Measurements from ENCODE around the gene PLOD3.
"Not testable (repeated sequence)": the region's sequence is repeated elsewhere in the genome, so short reads cannot be mapped to it uniquely, and the experiment has no call there.

Gene PLOD3, protein sequence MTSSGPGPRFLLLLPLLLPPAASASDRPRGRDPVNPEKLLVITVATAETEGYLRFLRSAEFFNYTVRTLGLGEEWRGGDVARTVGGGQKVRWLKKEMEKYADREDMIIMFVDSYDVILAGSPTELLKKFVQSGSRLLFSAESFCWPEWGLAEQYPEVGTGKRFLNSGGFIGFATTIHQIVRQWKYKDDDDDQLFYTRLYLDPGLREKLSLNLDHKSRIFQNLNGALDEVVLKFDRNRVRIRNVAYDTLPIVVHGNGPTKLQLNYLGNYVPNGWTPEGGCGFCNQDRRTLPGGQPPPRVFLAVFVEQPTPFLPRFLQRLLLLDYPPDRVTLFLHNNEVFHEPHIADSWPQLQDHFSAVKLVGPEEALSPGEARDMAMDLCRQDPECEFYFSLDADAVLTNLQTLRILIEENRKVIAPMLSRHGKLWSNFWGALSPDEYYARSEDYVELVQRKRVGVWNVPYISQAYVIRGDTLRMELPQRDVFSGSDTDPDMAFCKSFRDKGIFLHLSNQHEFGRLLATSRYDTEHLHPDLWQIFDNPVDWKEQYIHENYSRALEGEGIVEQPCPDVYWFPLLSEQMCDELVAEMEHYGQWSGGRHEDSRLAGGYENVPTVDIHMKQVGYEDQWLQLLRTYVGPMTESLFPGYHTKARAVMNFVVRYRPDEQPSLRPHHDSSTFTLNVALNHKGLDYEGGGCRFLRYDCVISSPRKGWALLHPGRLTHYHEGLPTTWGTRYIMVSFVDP

DNA sequence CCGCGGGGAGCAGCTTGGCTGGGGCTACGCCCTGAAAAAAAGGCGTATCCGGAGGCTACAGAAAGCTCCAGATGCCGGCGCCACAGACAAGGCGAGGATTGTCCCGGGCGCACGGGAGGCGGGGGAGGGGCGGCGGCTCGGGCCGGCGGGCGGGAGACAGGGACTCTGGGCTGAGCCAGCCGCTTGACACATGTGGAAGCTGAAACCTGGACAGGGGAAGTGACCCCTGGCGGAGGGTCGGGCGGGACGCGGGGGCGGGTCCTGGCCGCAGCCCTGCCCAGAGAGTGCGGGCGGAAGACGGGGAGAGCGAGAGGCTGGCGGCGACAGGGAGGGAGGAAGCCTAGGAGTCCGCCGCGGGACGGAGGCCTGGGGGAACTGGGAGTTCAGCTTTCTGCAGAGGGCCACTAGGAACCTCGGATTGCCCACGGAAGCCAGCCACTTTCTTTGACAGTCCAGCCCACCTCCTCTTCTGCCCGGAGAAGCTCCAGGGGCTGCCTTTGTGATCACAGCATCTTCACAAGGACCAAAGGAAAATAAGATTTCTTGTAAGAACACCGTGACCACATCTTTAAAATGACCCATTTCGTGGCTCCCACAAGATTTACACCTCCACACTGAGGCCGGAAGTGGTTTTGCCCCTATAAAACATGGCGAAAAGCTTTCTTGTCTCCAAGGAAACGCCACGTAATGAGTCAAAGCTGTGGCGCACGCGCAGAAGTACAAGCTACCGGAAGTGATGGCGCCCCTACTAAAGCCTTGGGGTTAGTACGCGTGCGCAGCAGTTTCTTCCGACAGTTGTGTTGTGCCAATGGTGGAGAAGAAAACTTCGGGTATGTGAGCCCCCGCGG is at the start of gene PLOD3, which contains the start of gene ZNHIT1:
Gene PLOD3 (minus strand): TSS at position 194 of the 848 bp plus-strand sequence. CDS start 307 bp downstream, outside the sequence.
Gene ZNHIT1 (plus strand): TSS at position 778 of the 848 bp plus-strand sequence. CDS start 31 bp downstream, at position 809.
- peak; percentile 100 for DNase-seq

DNA sequence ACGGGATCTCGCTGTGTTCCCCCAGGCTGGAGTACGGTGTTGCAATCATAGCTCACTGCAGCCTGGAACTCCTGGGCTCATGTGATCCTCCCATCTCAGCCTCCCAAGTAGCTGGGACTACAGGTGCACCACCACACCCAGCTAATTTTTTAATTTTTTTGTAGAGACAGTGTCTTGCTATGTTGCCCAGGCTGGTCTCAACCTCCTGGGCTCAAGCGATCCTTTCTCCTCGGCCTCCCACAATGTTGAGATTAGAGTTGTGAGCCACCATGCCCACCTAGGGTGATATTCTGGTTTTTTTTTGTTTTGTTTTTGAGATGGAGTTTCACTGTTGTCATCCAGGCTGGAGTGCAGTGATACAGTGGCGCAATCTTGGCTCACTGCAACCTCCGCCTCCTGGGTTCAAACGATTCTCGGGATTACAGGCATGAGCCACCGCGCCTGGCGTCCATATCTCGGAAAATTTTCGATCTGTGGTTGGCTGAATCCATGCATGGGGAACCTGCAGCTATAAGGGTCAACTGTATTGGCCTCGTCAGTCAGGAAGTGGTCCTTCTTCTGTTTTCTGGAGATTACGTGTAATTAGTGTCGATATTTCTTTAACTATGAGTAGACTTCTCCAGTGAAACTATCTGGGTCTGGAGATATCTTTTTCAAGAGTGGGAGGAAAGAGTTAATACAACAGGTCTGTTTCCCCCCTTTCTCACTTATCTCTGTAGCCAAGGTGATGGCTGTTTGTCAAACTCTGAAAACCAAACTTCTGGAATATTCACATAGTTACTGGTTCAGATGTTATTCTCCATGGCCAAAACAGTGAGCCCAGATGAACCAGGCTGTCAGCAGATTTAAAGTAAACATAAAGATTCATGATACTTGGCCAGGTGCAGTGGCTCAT is 48.5 kb upstream of the PLOD3 start:
- DNase-seq = no peak

DNA sequence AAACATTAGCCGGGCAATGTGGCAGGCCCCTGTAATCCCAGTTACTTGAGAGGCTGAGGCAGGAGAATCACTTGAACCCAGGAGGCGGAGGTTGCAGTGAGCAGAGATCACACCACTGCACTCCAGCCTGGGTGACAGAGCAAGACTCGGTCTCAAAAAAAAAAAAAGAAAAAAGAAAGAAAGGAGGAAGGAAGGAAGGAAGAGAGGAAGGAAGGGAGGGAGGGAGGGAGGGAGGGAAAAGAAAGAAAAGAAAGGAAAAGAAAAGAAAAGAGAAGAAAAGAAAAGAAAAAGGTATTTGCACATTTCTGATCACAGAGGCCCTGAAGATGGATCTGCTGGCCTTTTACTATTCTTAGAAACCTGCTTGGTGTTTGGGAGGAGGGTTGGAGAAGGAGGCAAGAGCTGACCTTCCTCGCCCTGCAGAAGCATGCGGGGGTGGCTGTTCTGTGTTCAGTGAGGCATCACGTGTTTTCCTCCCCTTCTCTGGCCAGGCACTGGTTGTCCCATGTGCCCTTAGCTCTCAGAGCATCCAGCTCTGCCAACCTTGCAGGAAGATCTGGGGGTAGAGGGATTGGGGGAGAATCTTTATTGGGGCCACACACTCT is 46.8 kb upstream of the PLOD3 start:
- DNase-seq = not testable (repeated sequence)

DNA sequence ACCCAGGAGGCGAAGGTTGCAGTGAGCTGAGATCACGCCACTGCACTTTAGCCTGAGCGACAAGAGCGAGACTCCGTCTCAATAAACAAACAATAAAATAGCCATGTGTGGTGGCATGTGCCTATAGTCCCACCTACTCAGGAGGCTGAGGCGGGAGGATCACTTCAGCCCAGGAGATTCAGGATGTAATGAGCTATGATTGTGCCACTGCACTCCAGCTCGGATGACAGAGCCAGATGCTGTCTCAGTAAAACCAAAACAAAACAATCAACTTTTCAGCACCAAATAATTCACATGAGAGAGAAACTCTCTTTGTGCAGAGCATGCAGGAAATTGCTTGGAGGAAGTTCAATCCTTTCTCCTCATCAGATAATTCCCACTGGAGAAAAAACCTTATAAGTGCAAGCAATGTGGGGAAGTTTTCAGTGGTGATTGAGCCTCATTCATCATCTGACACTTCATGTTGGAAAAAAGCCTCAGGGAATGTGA is 40.9 kb upstream of the PLOD3 start:
- no peak for DNase-seq

DNA sequence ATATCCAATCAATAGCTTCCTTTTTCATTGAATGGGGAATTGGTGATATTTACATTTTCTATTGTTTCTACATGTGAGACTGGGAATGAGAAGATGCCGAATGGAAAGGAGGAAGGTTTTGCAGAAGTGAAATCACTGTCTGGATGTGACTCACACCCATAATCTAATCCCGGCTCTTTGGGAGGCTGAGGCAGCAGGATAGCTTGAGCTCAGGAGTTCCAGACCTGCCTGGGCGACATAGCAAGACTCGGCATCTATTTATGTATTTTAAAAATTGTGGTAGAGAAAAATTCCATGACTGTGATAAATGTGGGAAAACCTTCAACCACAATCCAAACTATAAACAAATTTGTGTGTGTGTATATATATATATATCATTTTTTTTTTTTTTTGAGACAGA is 38.4 kb upstream of the PLOD3 start:
- peak; percentile 41 for DNase-seq

DNA sequence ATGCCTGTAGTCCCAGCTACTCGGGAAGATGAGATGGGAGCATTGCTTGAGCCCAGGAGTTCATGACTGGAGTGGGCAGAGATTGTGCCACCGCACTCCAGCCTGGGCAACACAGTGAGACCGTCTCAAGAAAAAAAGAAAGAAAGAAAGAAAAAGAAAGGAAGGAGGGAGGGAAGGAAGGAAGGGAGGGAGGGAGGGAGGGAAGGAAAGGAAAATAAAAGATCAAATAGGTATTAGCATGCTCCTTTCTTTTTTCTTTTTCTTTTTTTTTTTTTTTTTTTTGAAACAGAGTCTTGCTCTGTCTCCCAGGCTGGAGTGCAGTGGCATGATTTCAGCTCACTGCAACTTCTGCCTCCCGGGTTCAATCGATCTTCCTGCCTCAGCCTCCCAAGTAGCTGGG is 35.8 kb upstream of the PLOD3 start:
- DNase-seq = not testable (repeated sequence)

DNA sequence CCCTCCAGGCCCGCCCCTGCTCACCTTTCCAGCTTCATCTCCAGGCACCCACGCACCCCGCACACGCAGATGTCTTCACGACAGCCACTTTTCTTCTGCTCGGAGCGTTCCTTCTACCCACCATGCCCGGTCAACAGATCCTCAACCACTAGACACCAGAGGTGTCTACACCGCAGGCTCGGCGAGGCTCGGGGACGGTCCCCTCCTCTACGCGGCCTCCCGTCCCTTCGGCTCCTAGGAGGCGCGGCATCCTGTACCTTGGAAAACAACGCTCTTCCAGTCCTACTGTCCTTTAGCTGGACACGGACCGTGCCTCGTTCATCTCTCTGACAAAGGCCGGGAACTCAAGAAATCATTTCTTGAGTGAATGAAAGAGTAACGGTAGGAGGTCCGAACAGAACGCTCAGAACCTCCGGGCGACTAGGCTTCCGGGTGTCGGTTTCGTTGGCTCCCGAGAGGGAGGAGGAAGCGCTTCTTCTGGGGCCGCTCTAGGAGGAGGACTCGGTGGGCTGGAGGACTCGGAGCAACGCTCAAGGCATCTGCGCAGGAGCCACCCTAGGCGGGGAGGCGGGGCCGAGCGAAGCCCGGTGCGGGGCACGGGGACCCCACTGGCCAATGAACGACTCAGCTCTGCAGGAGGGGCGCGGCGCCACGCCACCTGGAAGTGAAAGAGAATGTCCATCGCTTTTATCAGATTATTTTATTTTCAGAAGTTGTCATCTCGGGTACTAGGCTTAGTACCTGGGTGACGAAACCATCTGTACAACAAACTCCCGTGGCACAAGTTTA is 34.7 kb upstream of the PLOD3 start:
- peak; percentile 99 for DNase-seq

DNA sequence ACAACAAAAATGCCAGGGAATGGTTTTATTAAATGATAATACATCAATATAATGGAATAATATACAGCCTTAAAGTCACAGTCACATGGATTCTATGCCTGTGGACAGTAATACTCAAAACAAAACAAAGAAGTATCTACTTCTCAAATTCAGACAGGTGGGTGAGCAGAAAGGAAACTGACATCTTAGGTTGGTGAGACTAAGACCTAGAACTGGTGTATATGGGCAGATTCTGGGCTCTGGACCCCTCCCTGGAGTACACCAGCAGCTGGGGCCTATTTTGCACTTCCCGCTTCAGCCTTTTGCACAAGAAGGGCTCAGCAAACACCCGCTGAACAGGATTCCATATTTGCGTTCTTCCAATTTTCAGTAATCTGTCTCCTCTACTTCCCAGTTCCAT is 32.9 kb upstream of the PLOD3 start:
- no peak for DNase-seq

DNA sequence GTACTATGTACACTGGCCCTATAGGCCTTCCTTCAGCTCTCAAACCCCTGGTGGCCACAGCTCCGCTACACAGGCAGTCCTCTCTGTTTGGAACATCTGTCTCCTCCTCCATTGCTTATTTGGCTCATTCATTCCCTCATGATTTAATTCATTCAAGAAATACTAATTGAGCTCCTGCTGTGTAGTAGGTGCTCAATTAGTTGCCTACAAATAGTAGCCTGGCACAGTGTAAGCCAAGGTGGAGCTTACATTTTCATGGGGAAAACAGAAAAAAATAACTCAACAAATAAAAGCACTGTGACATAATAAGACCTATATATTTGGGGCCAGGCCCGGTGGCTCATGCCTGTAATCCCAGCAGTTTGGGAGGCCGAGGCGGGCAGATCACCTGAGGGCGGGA is 30.9 kb upstream of the PLOD3 start:
- no peak for DNase-seq

DNA sequence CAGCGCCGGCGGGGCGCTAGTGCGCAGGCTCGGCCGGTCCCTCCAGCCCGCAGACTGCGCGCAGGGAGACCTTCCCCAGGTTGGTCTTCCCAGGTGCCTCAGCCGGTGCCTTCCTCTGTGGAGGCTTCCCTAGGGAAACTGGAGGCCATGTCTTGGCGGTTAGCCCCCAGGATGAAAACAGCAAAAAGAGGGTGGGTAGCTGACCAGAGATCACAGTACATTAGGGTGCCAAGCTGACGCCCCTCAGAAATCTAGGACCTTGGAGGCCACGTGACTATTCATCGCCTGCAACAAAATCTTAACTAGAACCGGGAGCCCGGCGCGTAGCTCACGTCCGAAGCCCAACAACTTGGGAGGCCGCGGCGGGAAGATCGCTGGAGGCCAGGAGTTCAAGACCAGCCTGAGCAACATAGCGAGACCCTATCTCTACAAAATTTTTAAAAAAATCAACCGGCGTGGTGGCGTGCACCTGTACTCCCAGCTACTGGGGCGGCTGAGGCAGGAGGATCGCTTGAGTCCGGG is 27.8 kb upstream of the PLOD3 start:
- DNase-seq = no peak

DNA sequence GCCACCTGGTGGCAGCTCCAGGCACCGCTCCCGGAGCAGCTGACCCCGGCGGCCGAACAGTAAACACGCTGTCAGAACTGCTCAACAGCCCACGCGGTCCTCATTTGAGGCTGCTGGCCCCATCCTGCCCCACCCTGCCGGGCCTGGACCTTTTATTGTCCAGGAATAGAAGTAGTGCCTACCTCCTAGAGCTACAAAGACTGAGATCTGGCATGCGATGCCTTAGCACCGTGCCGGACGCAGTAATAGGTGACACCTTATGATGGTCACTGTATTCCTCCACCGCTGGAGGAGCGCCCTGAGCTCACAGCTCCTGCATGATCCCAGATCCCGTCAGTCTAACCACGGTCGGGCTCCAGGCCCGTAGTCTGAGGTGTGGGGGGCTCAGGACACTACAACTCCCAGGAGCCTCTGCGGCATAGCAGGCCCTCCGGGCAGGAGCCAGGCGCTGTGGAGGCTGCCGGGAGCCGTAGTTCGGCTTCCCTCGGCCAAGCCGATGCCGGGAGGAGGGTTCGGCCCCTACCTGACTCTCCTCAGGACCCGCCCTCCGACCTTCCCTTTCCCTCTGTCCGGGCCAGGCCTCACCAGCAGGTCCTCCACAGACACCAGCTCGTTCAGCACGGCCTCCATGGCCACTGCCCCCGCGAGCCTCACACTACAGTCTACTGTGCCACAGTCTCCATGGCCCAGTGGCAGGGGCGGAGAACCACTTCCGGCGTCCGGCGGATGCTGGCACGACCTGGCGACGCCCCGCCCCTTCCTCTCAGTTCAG is 27.2 kb upstream of the PLOD3 start, which contains the start of gene FIS1:
Gene FIS1 (minus strand): TSS at position 707 of the 772 bp plus-strand sequence. CDS start 77 bp downstream, at position 630.
- DNase-seq = peak; percentile 93

DNA sequence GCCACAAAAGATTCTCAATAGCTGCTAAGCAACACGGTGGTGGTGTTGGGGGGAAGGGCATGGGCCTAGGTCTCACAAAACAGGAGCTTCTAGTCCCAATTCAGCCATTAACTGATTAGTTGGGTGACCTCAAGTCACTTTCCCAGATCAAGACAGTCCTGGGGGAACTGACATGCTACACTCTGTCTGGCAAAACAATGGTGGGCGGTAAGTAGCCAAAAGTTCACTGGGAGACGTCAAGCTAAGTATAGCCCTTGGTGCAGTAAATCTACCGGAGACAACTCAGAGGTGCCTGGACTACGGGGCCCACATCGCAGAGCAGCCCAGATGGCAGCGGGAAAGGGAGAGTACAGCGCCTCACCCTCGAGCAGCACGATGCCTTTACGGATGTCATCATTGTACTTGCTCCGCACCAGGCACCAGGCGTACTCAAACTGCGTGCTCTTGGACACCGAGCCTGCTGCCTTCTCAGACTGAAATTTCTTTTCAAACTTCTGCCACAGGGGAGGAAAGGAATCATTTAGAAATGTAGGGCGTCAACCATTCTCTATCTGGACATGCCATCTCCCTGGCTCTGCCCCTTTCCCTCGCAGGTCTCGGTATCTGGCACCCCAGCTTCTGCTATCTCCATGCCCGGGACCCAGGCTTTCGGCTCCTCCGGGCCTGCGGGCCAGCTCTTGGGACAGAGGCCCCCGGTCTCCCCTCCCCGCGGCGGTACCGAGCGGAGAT is 26.4 kb upstream of the PLOD3 start:
- DNase-seq = no peak

DNA sequence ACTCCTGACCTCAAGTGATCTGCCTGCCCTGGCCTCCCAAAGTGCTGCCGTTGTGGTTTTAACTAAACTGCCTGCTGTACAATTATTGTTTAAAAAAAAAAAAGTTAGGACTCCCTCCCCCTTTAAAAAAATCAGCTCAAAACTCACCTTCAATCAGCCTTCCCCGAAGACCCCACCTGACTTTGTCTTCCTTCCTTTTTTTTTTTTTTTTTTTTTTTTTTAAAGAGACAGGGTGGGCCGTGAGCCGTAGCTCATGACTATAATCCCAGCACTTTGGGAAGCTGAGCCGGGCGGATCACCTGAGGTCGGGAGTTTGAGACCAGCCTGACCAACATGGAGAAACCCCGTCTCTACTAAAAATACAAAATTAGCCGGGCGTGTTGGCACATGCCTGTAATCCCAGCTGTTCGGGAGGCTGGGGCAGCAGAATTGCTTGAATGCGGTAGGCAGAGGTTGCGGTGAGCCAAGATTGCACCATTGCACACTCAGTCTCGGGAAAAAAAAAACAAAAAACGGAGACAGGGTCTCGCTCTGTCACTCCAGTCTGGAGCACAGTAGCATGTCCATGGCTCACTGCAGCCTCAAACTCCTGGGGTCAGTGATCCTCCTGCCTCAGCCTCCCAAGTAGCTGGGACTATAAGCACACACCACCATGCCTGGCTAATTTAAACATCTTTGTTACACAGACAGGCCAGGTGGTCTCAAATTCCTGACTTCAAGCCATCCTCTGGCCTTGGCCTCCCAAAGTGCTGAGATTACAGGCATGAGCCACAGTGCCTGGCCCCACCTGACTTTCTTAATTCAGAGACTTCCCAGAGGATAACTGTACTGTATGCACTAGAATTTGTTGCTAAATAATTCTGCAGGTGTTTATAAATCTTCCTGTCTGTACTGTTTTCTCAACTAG is 24.3 kb upstream of the PLOD3 start:
- DNase-seq = no peak

DNA sequence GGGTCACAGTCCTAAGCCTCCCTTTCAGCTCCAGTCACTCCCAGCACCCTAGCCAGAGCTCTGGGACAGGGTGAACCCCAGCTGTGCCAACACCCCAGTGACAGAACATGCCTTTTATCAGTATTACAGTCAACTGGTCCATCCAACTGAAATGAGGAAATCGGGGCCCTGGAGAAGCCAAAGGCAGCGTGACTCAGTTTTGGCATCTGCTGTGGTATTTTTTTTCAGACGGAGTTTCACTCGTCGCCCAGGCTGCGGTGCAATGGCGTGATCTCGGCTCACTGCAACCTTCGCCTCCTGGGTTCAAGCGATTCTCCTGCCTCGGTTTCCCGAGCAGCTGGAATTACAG is 23.6 kb upstream of the PLOD3 start:
- DNase-seq = peak; percentile 78

DNA sequence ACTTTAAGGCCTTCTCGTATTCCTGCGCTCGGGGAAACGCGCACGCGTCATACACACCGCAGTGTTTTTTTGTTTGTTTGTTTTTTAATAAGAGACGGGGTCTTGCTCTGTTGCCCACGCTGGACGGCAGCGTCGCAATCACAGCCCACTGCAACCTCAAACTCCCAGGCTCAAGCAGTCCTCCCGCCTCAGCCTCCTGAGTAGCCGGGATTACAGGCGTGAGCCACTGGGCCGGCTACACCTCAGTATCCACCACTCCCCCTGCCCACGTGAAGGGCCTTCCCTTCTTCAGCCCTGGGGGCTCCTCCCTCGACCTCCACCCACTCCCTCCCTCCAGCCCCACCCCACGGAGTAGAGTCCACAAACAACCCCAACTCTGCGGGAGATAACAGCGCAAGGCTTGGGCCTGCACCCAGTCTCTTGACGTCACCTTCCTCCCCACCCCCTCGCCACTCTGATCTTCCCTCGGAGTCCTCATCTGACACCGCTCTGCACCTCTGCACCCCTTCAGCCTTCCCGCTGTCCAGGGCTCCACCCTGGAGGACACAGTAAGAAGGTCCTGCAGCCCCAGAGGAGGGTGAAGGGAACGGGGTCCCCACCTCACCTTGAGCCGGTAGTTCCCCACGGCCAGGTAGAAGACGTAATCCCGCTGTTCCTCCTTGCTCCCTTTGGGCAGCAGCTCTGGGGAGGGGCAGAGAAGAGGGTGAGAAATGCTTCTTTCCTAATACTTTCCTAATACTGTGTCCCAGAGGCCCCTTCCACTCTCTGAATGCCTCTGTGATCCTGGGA is 23.0 kb upstream of the PLOD3 start:
- no peak for DNase-seq

DNA sequence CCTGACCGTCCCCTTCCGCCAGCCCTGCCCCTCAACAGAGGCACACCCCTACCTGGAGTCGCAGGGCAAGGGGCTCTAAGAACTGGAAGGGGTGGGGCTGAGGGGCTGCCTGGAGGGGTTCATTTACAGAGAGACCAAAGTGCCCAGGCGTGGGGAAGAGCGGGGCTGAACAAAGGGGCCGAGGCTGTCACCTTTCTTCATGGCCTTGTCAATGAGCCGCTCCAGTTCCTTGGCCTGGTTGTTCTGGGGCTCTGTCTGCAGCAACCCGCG is 22.5 kb upstream of the PLOD3 start:
- no peak for DNase-seq

All from suppressor macrophage treated with lipopolysaccharide for 4 hours (primary cell).